NCI-H510A treated with DMSO at 0.1 percent for 48 hours (cell line): ENCODE data around the gene IKBIP.

Source experiments
- DNase-seq: peaks from one replicate; lab custom pipeline; 2025; lab: John Stamatoyannopoulos, UW

The IKBIP gene

DNA sequence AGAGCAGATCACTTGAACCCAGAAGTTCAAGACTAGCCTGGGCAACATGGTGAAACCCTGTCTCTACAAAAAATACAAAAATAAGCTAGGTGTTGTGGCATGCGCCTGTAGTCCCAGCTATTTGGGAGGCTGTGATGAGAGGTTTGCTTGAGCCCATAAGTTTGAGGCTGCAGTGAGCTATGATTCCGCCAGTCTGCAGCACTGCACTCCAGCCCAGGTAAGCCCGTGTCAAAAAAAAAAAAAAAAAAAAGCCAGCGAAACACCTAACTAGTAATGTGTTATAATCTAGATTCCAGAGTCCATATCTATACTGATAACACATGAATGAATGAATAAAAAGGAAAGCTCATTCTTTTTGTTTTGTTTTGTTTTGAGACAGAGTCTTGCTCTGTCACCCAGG lies 69.6 kb downstream of the IKBIP start:
- DNase-seq: no peak
